ENCODE measurements around the gene FLNB.

- TF ChIP-seq EZH2 (IDR thresholded peaks at IDR 0.05; ENCODE audit: borderline replicate concordance, insufficient read depth, low read length, poor library complexity, severe bottlenecking) (no peak), CTCF (IDR thresholded peaks at IDR 0.05; ENCODE audit: poor library complexity, severe bottlenecking) (no peak), MXI1 (conservative IDR thresholded peaks at IDR 0.05; ENCODE audit: poor library complexity, severe bottlenecking) (no peak), RAD21 (conservative IDR thresholded peaks at IDR 0.05) (no peak)
These were observed 108.8 kb downstream of the FLNB start for GRCh38 chr3:58116985-58117384.
